Heart left ventricle (tissue), 13 donors: ENCODE measurements around the gene KRTAP4-11.

Experiments used
- POLR2A ChIP-seq, 2 donors: fragments of 450-650 bp; IDR thresholded peaks; one replicate each; pipeline ENCODE4 v1.6.1; 2017; ENCODE audit warnings: antibody characterized with exemption in 2 of 2, mild to moderate bottlenecking in 2 of 2, moderate library complexity in 2 of 2
- TF ChIP-seq, protein P1 (sequence below), 12 donors: fragments of 200-600 bp; sonication (generic) in 4 of 12; IDR thresholded peaks; one replicate each; pipeline versions ENCODE4 v1.5.0 to v1.8.0; 2018 to 2022; ENCODE audit warnings: antibody characterized with exemption in 12 of 12, mild to moderate bottlenecking in 5 of 12
- donor health status: ischemic (EF 13 %, LVEDD 7.1; RV severe dilation, severe dysfunction).
- donor health status: DM: no; HTN: yes; CAD: no.
- donor health status: DM: no; HTN: no; CAD: no.
- donor health status: ischemic (EF 25% LVEDD 6.9; RV normal size, moderate dysfunction).
- donor health status: ischemic (EF 25% LVEDD 5.7; RV mildly dilated, moderate dysfunction).
- donor health status: ischemic (EF 35%, LVEDD 5.7; RV mildly dilated, moderate dysfunction).
- donor health status: nonischemic (EF 11% LVEDD 7.7; RV severe dilation, severe dysfunction).
- donor health status: DM: yes; HTN: yes; CAD: no.
- donor health status: PGD.
- donor health status: ischemic (EF 29% LVEDD 5.4; RV normal size, mild dysfunction).
- donor health status: nonischemic (EF 23%, LVEDD 6.1; RV moderate dilation, normal function).

DNA sequence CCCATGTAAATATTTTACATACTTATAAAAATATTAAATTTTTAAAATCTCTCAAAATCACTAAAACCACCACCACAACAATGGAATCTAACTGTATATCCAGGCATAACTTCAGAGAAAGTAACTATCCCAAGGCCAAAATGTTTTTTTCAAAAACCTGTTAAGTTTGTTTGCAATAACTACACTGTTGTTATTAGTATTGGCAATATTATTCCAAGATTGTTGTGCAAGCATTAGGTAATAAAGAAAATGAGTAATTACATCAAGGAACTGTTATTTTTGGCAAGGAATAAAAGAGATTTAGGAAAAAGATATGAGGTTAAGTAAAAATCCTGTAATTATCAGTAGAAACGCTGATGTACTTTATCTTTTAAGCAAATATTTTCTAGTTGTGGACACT, 9.2 kb upstream of the KRTAP4-11 start:
- TF ChIP-seq POLR2A (IDR thresholded peaks at IDR 0.05) = no peak
- TF ChIP-seq, protein P1, sequence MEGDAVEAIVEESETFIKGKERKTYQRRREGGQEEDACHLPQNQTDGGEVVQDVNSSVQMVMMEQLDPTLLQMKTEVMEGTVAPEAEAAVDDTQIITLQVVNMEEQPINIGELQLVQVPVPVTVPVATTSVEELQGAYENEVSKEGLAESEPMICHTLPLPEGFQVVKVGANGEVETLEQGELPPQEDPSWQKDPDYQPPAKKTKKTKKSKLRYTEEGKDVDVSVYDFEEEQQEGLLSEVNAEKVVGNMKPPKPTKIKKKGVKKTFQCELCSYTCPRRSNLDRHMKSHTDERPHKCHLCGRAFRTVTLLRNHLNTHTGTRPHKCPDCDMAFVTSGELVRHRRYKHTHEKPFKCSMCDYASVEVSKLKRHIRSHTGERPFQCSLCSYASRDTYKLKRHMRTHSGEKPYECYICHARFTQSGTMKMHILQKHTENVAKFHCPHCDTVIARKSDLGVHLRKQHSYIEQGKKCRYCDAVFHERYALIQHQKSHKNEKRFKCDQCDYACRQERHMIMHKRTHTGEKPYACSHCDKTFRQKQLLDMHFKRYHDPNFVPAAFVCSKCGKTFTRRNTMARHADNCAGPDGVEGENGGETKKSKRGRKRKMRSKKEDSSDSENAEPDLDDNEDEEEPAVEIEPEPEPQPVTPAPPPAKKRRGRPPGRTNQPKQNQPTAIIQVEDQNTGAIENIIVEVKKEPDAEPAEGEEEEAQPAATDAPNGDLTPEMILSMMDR (IDR thresholded peaks at IDR 0.05) = no peak
